ENCODE results near the gene SEM1. TPM values are rescaled to one million over a fixed set of nuclear protein-coding genes. Genes with fewer than 3 reads are reported as not detected.

SEM1 gene
- total and polyA plus RNA-seq, 12 donors: 41.4 to 176 (median 53.8) TPM

DNA sequence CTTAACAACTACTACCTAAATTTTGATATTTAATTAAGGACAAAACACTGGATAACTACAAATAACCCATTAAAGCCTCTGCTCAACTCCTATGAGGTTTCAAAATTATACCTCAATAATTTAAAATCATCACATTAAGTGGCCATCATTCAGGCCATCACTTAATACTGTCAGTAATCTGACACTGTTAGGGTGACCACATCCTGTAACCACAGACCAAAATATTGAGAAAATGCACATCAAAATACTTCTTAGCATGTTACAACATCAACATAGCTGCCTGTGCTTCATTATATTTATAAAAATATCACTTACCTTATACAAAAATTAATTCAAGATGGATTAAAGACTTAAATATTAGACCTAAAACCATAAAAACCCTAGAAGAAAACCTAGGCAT, 23.3 kb downstream of the SEM1 start:
- H3K27me3 ChIP-seq: no peaks in the 10 kb centered on the region
- no peak overlapping the region for H3K27ac ChIP-seq
- H3K4me3 ChIP-seq: no peak overlapping the region
- intact Hi-C loops (cut with DNase I): no loop called here
- DNase-seq (no peak), ATAC-seq (no peak)
- H3K9me3 ChIP-seq: peaks cover 0 to 13% (median 0%) of the 10 kb centered on the region in 11 donors
- peaks cover 0 to 54% (median 17%) of the 10 kb centered on the region in 9 donors for H3K36me3 ChIP-seq
- TF ChIP-seq, protein P1, sequence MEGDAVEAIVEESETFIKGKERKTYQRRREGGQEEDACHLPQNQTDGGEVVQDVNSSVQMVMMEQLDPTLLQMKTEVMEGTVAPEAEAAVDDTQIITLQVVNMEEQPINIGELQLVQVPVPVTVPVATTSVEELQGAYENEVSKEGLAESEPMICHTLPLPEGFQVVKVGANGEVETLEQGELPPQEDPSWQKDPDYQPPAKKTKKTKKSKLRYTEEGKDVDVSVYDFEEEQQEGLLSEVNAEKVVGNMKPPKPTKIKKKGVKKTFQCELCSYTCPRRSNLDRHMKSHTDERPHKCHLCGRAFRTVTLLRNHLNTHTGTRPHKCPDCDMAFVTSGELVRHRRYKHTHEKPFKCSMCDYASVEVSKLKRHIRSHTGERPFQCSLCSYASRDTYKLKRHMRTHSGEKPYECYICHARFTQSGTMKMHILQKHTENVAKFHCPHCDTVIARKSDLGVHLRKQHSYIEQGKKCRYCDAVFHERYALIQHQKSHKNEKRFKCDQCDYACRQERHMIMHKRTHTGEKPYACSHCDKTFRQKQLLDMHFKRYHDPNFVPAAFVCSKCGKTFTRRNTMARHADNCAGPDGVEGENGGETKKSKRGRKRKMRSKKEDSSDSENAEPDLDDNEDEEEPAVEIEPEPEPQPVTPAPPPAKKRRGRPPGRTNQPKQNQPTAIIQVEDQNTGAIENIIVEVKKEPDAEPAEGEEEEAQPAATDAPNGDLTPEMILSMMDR (IDR thresholded peaks at IDR 0.05): no peak
- H3K4me1 ChIP-seq: peaks cover 0 to 23% (median 9%) of the 10 kb centered on the region in 9 donors

DNA sequence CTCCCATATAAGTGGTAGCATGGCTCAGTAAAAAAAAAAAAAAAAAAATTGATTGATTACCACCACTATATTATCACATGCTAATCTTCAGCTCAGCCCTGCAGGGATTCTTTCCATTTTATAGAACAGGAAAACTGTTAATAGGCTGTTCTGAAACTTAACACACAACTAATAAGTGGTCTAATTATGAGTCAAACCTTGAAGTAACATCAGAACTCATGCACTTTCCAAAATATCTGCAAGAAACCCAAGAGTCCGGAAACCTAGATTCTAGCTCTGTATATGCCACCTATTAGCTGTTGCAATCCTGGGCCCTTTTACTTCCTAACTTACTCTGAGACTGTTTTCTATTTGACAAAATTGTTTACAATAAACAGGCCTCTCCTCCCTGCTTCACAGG, 23.9 kb downstream of the SEM1 start:
- TF ChIP-seq, protein P1 (IDR thresholded peaks at IDR 0.05): no peak
- Histone ChIP-seq H3K27me3 (no peaks in the 10 kb centered on the region), H3K4me1 (peaks cover 0 to 20% (median 9%) of the 10 kb centered on the region in 9 donors), H3K4me3 (no peak overlapping the region), H3K27ac (no peak overlapping the region), H3K36me3 (peaks cover 0 to 54% (median 17%) of the 10 kb centered on the region in 9 donors), H3K9me3 (peaks cover 0 to 13% (median 0%) of the 10 kb centered on the region in 11 donors)
- DNase-seq (no peak), ATAC-seq (no peak)
- 95 to 100% methylated on average over 1 of the region's 1 CpG for WGBS, 2 donors
- intact Hi-C loops (cut with DNase I): loop anchor here in 1 of 10 donors (2.0 kb wide), 1 partner anchor 19 kb away; no protein-coding TSS in a partner anchor

DNA sequence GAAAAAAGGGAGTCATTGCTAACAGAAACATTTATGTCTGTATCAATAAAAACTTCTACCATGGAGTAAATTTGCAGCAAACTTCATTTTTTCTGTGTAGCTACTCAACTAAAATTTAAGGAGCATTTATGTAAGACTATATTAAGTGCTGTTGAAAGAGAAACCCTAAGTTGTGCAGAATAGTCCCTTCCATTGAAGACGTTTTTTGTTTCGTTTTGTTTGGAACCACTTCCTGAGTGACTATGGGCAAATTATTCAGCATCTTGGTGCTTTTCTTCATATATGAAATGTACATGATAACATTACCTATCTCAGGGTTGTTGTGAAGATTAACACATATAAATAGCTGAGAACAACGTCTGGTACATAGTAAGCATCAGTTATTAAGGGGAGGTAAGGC, 24.3 kb downstream of the SEM1 start:
- intact Hi-C loops (cut with DNase I): loop anchor here in 1 of 10 donors (2.0 kb wide), 1 partner anchor 19 kb away; no protein-coding TSS in a partner anchor
- ATAC-seq: no peak
- Histone ChIP-seq H3K27me3 (no peaks in the 10 kb centered on the region), H3K4me3 (no peak overlapping the region), H3K9me3 (peaks cover 0 to 13% (median 0%) of the 10 kb centered on the region in 11 donors), H3K27ac (no peak overlapping the region), H3K36me3 (peaks cover 0 to 51% (median 17%) of the 10 kb centered on the region in 9 donors), H3K4me1 (peaks cover 0 to 20% (median 8%) of the 10 kb centered on the region in 9 donors)
- 73 to 81% methylated on average over 3 of the region's 3 CpGs for WGBS, 2 donors
- no peak for DNase-seq
- TF ChIP-seq, protein P1 (IDR thresholded peaks at IDR 0.05): no peak

DNA sequence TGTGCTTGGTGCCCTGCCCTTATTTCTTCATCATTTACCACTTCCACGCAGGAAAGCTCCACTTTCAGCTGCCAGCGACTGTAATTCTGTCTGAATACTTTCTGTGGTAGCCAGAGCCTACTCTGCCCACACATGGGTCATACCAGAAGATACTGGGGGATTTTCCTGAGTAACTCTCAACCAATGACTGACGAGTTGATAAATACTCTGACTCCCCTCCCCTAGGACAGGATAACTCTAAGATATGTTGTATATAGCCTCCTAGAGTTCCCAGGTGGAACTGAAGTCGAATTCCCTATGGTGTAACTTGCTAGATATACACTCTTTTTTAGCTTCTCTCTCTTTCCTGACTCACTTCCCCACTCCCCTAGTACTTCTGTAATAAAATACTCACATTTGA, 29.8 kb downstream of the SEM1 start:
- H3K4me3 ChIP-seq: no peak overlapping the region
- no peak for ATAC-seq
- intact Hi-C loops (cut with DNase I): no loop called here
- H3K27me3 ChIP-seq: no peaks in the 10 kb centered on the region
- peaks cover 0 to 29% (median 0%) of the 10 kb centered on the region in 9 donors for H3K36me3 ChIP-seq
- no peak for DNase-seq
- peaks cover 0 to 5% (median 0%) of the 10 kb centered on the region in 9 donors for H3K4me1 ChIP-seq
- H3K9me3 ChIP-seq: peaks cover 0 to 13% (median 0%) of the 10 kb centered on the region in 11 donors
- no peak overlapping the region for H3K27ac ChIP-seq
- TF ChIP-seq, protein P1 (IDR thresholded peaks at IDR 0.05): no peak
- 85 to 91% methylated on average over 4 of the region's 4 CpGs for WGBS, 2 donors

All from heart right ventricle (tissue), 16 donors.